K562 (cell line): ENCODE measurements around the gene DMRT2. TPM values are rescaled to one million over a fixed set of nuclear protein-coding genes. Genes with fewer than 3 reads are reported as not detected.

Experiments used
- ATAC-seq: fragments of 200-7000 bp; cut with Tn5 transposase; 3 replicates; pipeline ENCODE4 v1.9.1; 2020; ENCODE audit warnings: moderate library complexity
- BruUV-seq: library from RNA; stranded (reverse); fragments of 400-500 nt; replicated peaks from 2 replicates; lab custom pipeline; 2021; lab: Mats Ljungman, UMichigan
- CTCF ChIA-PET: fragments of 300-600 bp; formaldehyde crosslinking; extraction: SDS; loops from one replicate; lab custom pipeline; 2021; ENCODE audit warnings: low intra/inter-chr PET ratio; lab: Yijun Ruan, JAX
- POLR2A ChIA-PET: fragments of 300-600, 350-650 bp; sonication (Branson Sonifier 250); formaldehyde crosslinking; extraction: SDS; loops from one replicate; lab custom pipeline; 2021; ENCODE audit warnings: antibody characterized with exemption, inconsistent platforms; lab: Yijun Ruan, JAX
- DNase-seq, 4 experiments: peaks; one replicate each; pipeline versions ENCODE4 v3.0.0 to v3.0.0-alpha.2; 2011 to 2018; ENCODE audit warnings: low spot score in 3 of 4, mixed read lengths in 3 of 4; ENCODE audit errors: extremely low read depth in 1 of 4
- FAIRE-seq: peaks from 2 replicates; lab custom pipeline; 2011; peaks lifted over from hg19 to GRCh38; lab: Jason Lieb, UNC
- H2AFZ ChIP-seq: 2 replicates; pipeline ENCODE4 v1.6.0; 2011; ENCODE audit warnings: low read depth, low read length, control low read depth, inconsistent platforms
- H3K27ac ChIP-seq: fragments of 200-600 bp; 3 replicates; pipeline ENCODE4 v1.8.0; 2011; ENCODE audit warnings: low read depth, mild to moderate bottlenecking, control low read depth, inconsistent platforms, low read length, moderate library complexity, mixed read lengths; ENCODE audit errors: extremely low read depth
- H3K27me3 ChIP-seq, 2 experiments: fragments of 300-600 bp in 1 of 2; 2 replicates in 1 of 2; 3 replicates in 1 of 2; pipeline versions ENCODE4 v1.6.0 to v1.8.0; 2011; ENCODE audit warnings: inconsistent platforms in 2 of 2, low read length in 2 of 2, mild to moderate bottlenecking in 1 of 2, mixed read lengths in 1 of 2, moderate library complexity in 1 of 2; ENCODE audit not compliant: control insufficient read depth in 2 of 2, insufficient read depth in 2 of 2
- H3K36me3 ChIP-seq: fragments of 300-600 bp; 3 replicates; pipeline ENCODE4 v1.8.0; 2011; ENCODE audit warnings: mild to moderate bottlenecking, low read length, inconsistent platforms; ENCODE audit not compliant: control insufficient read depth, insufficient read depth
- H3K4me1 ChIP-seq, 2 experiments: fragments of 200-600 bp in 1 of 2; replicated peaks in 1 of 2; 2 replicates in 1 of 2; 3 replicates in 1 of 2; pipeline versions ENCODE4 v1.5.1 to v1.8.0; 2011; ENCODE audit warnings: inconsistent platforms in 2 of 2, low read length in 2 of 2, mild to moderate bottlenecking in 1 of 2, mixed read lengths in 1 of 2, moderate library complexity in 1 of 2; ENCODE audit not compliant: control insufficient read depth in 2 of 2, insufficient read depth in 2 of 2
- H3K4me2 ChIP-seq: 2 replicates; pipeline ENCODE4 v1.6.1; 2011; ENCODE audit warnings: low read length, control low read depth, inconsistent platforms, mixed read lengths; ENCODE audit not compliant: insufficient read depth
- H3K4me3 ChIP-seq: fragments of 200-600 bp; sonication (generic), shearing (Covaris generic); 2 replicates; pipeline ENCODE4 v1.5.1; 2016; ENCODE audit warnings: control low read depth, inconsistent platforms
- H3K79me2 ChIP-seq: fragments of 200-600 bp; 3 replicates; pipeline ENCODE4 v1.8.0; 2011; ENCODE audit warnings: low read length, inconsistent platforms; ENCODE audit not compliant: control insufficient read depth, insufficient read depth
- H3K9ac ChIP-seq, 2 experiments: 2 replicates each; pipeline versions ENCODE4 v1.6.0 to v1.6.1; 2011; ENCODE audit warnings: low read depth in 2 of 2, low read length in 2 of 2, control low read depth in 1 of 2, inconsistent platforms in 1 of 2, mild to moderate bottlenecking in 1 of 2, mixed read lengths in 1 of 2; ENCODE audit not compliant: insufficient read depth in 1 of 2
- H3K9me1 ChIP-seq: one replicate; pipeline ENCODE4 v1.6.0; 2011; ENCODE audit warnings: inconsistent platforms, mild to moderate bottlenecking, low read length, moderate library complexity; ENCODE audit not compliant: control insufficient read depth, insufficient read depth
- H3K9me3 ChIP-seq: replicated peaks from 2 replicates; pipeline ENCODE4 v1.5.1; 2011; ENCODE audit warnings: low read depth, low read length, inconsistent platforms; ENCODE audit not compliant: control insufficient read depth, insufficient read depth
- H4K20me1 ChIP-seq: replicated peaks from 2 replicates; pipeline ENCODE4 v1.6.1; 2011; ENCODE audit warnings: low read length, inconsistent platforms, mixed read lengths; ENCODE audit not compliant: control insufficient read depth, insufficient read depth
- ASH1L ChIP-seq: fragments of 450-650 bp; IDR thresholded peaks from 2 replicates; pipeline ENCODE4 v1.6.1; 2018; ENCODE audit warnings: borderline replicate concordance, mild to moderate bottlenecking, low read depth; ENCODE audit not compliant: partially characterized antibody
- CSDE1 ChIP-seq, 2 experiments: fragments of 450-650 bp; IDR thresholded peaks; 2 replicates each; pipeline ENCODE4 v1.6.1; 2016; ENCODE audit warnings: mild to moderate bottlenecking in 1 of 2
- HEY1 ChIP-seq: fragments of 250-450 bp; sonication (Bioruptor Pico); IDR thresholded peaks from 2 replicates; pipeline ENCODE4 v1.5.0; 2020; ENCODE audit warnings: mild to moderate bottlenecking, moderate library complexity, borderline replicate concordance
- MEF2A ChIP-seq: IDR thresholded peaks from 2 replicates; pipeline ENCODE4 v1.6.1; 2011; ENCODE audit warnings: low read depth, mild to moderate bottlenecking, low read length, moderate library complexity; ENCODE audit not compliant: control insufficient read depth
- PYGO2 ChIP-seq: fragments of 450-650 bp; IDR thresholded peaks from 2 replicates; pipeline ENCODE4 v1.6.1; 2016; ENCODE audit warnings: mild to moderate bottlenecking, missing genetic modification characterization, moderate library complexity, missing compliant biosample characterization
- TSHZ1 ChIP-seq: fragments of 250-450 bp; sonication (Bioruptor Pico); IDR thresholded peaks from 2 replicates; pipeline ENCODE4 v1.4.0; 2020; ENCODE audit warnings: mild to moderate bottlenecking, moderate library complexity
- ZNF318 ChIP-seq, 2 experiments: fragments of 450-650 bp; IDR thresholded peaks; 2 replicates each; pipeline ENCODE4 v1.6.1; 2016; ENCODE audit warnings: mild to moderate bottlenecking in 2 of 2, borderline replicate concordance in 1 of 2, low read depth in 1 of 2, moderate library complexity in 1 of 2
- ZNF398 ChIP-seq: fragments of 250-450 bp; sonication (Bioruptor Pico); IDR thresholded peaks from 2 replicates; pipeline ENCODE4 v1.8.0; 2021; ENCODE audit warnings: moderate library complexity, mild to moderate bottlenecking, inconsistent platforms
- WGBS: fragments of 100-300 bp; shearing (Covaris generic); methylation state at CpG from one replicate; pipeline ENCODE4 v1.1.6; 2016; ENCODE audit warnings: low coverage, mixed read lengths; ENCODE audit not compliant: insufficient coverage; ENCODE audit errors: missing lambda C conversion rate; 5-methylcytosine and 5-hydroxymethylcytosine counted together
- in situ Hi-C: fragments of 300-500 bp; cut with MboI; formaldehyde crosslinking; loops from 4 replicates; pipeline ENCODE4 v1.15.0; 2018; ENCODE audit warnings: inconsistent platforms, mixed read lengths
- intact Hi-C: fragments of 100-400 bp; cut with micrococcal nuclease; formaldehyde crosslinking; loops from 2 replicates; pipeline ENCODE4 v1.14.2; 2022
- polyA plus RNA-seq, 8 experiments: library from polyadenylated mRNA; depleted of rRNA in 4 of 8; stranded (reverse) in 5 of 8; unstranded in 3 of 8; fragments of >200 nt; fragmentation: Nextera tagmentation in 2 of 8; fragmentation: Illumina TruSeq in 1 of 8; extraction: Ambion mirVana in 2 of 8; extraction: Trizol in 1 of 8; gene quantifications; 2 replicates each; pipeline versions ENCODE4 v1.2.1 to v1.2.3, GENCODE V29; 2011 to 2014; ENCODE audit warnings: inconsistent platforms in 1 of 8, missing spikeins in 1 of 8
- total RNA-seq, 7 experiments: library from RNA; depleted of rRNA in 6 of 7; stranded (reverse); fragments of >200 nt in 6 of 7; fragmentation: Illumina TruSeq in 2 of 7; extraction: Trizol in 2 of 7; gene quantifications; 2 replicates each; pipeline versions ENCODE4 v1.2.1 to v1.2.3, GENCODE V29; 2011 to 2021; ENCODE audit warnings: low replicate concordance in 1 of 7

DMRT2 gene
- total and polyA plus RNA-seq, 9 of the 15 experiments (the other 6 are each of a cell fraction or from before 2014, with no cell fraction given), result not detected

- H3K79me2 ChIP-seq, result no peaks in the 10 kb centered on the region
- no peaks in the 10 kb centered on the region for H4K20me1 ChIP-seq
- intact Hi-C loops (no loop called here), in situ Hi-C loops (no loop called here)
- DNase-seq (no peak), ATAC-seq (no peak), FAIRE-seq (no peak)
- CTCF ChIA-PET, result no interaction called here
- no peak overlapping the region for H3K4me3 ChIP-seq
- H3K4me1 ChIP-seq, result no peaks in the 10 kb centered on the region; a peak in 1 of 5 replicates
- no TSS peak for BruUV-seq
- H3K9me3 ChIP-seq, result no peaks in the 10 kb centered on the region
- 5% methylated on average over 12 of the region's 13 CpGs for WGBS
- H3K36me3 ChIP-seq, result no peaks in the 10 kb centered on the region
- H3K27ac ChIP-seq, result no peak overlapping the region
- H3K9ac ChIP-seq, result no peak overlapping the region
- H3K27me3 ChIP-seq, result peaks cover 0 to 39% of the 10 kb centered on the region in 2 experiments; a peak in 4 of 5 replicates
- H3K9me1 ChIP-seq, result no peaks in the 10 kb centered on the region
- POLR2A ChIA-PET, result no interaction called here
- H3K4me2 ChIP-seq, result no peak overlapping the region
- H2AFZ ChIP-seq, result no peak overlapping the region
- TF ChIP-seq MEF2A (no peak), TSHZ1 (CRISPR knock-in tag) (no peak), PYGO2 (tag) (no peak), HEY1 (CRISPR knock-in tag) (no peak), ZNF318 (IDR thresholded peaks at IDR 0.05; ENCODE audit: borderline replicate concordance in 1 of 2, low read depth in 1 of 2) (no peak), ASH1L (no peak), ZNF398 (no peak), CSDE1 (IDR thresholded peaks at IDR 0.05) (no peak)
Observed at GRCh38 chr9:1051210-1051583, 1.0 kb downstream of the DMRT2 start.
